ENCODE data around the gene ARHGAP22.

The ARHGAP22 gene

GRCh38 chr10:48526846-48527505 is 77.9 kb downstream of the ARHGAP22 start:
- no peak for DNase-seq

- no peak for DNase-seq
Observed at GRCh38 chr10:48526011-48526821, 78.7 kb downstream of the ARHGAP22 start.

- DNase-seq: no peak
Observed at GRCh38 chr10:48525113-48525512, 79.8 kb downstream of the ARHGAP22 start.

GRCh38 chr10:48523820-48524758 is 80.8 kb downstream of the ARHGAP22 start:
- DNase-seq: no peak

- no peak for DNase-seq
Observed at GRCh38 chr10:48523212-48523819, 81.6 kb downstream of the ARHGAP22 start.

GRCh38 chr10:48522011-48522765 is 82.7 kb downstream of the ARHGAP22 start:
- no peak for DNase-seq

- DNase-seq: no peak
Observed at GRCh38 chr10:48520594-48520993, 84.3 kb downstream of the ARHGAP22 start.

GRCh38 chr10:48520184-48520506 is 84.7 kb downstream of the ARHGAP22 start:
- DNase-seq: no peak

- DNase-seq: no peak
Observed at GRCh38 chr10:48519481-48520183, 85.2 kb downstream of the ARHGAP22 start.

GRCh38 chr10:48518986-48519385 is 85.9 kb downstream of the ARHGAP22 start:
- no peak for DNase-seq

- peak; percentile 45 for DNase-seq
Observed at GRCh38 chr10:48517911-48518811, 86.7 kb downstream of the ARHGAP22 start.

GRCh38 chr10:48517482-48517881 is 87.4 kb downstream of the ARHGAP22 start:
- DNase-seq: no peak

- no peak for DNase-seq
Observed at GRCh38 chr10:48516911-48517310, 88.0 kb downstream of the ARHGAP22 start.

- DNase-seq: no peak
Observed at GRCh38 chr10:48514916-48515315, 90.0 kb downstream of the ARHGAP22 start.

- no peak for DNase-seq
Observed at GRCh38 chr10:48514255-48514654, 90.6 kb downstream of the ARHGAP22 start.

- no peak for DNase-seq
Observed at GRCh38 chr10:48512861-48513260, 92.0 kb downstream of the ARHGAP22 start.

GRCh38 chr10:48511875-48512231 is 93.0 kb downstream of the ARHGAP22 start:
- peak; percentile 33 for DNase-seq

- no peak for DNase-seq
Observed at GRCh38 chr10:48511066-48511874, 93.6 kb downstream of the ARHGAP22 start.

GRCh38 chr10:48509974-48510692 is 94.7 kb downstream of the ARHGAP22 start:
- no peak for DNase-seq
